ENCODE measurements around the gene CCDC178.

The CCDC178 gene

GRCh38 chr18:32974421-32975162, 465.9 kb downstream of the CCDC178 start:
- Histone ChIP-seq H4K12ac (ENCODE audit: low read depth, low read length) (no peak overlapping the region), H3K4me2 (ENCODE audit: low read length) (no peak overlapping the region), H2AFZ (ENCODE audit: insufficient read depth, low read length, poor library complexity) (no peak overlapping the region), H2AK5ac (ENCODE audit: low read length) (no peak overlapping the region), H3K27me3 (ENCODE audit: insufficient read depth, low read length) (no peaks in the 10 kb centered on the region), H4K91ac (ENCODE audit: low read depth, low read length) (no peak overlapping the region), H3K23ac (ENCODE audit: low read length) (no peak overlapping the region), H3K14ac (ENCODE audit: low read length) (no peak overlapping the region), H3K4ac (ENCODE audit: low read depth, low read length) (no peak overlapping the region), H2BK5ac (ENCODE audit: low read depth, low read length, poor library complexity) (no peak overlapping the region), H3K9me3 (ENCODE audit: insufficient read depth, low read depth, low read length) (no peaks in the 10 kb centered on the region), H3K18ac (ENCODE audit: low read length) (no peak overlapping the region), H3K79me1 (ENCODE audit: low read length) (no peaks in the 10 kb centered on the region), H3K36me3 (ENCODE audit: control insufficient read depth in 1 of 2, insufficient read depth in 2 of 2, low read length in 2 of 2) (no peaks in the 10 kb centered on the region), H2BK12ac (ENCODE audit: low read length) (no peak overlapping the region), H3K27ac (ENCODE audit: low read depth, low read length) (no peak overlapping the region), H3K9ac (ENCODE audit: low read length) (no peak overlapping the region), H3K4me1 (ENCODE audit: control insufficient read depth in 1 of 2, insufficient read depth in 2 of 2, low read length in 2 of 2) (no peaks in the 10 kb centered on the region), H2BK120ac (ENCODE audit: insufficient read depth, low read length, poor library complexity) (no peak overlapping the region), H4K8ac (ENCODE audit: low read depth, low read length) (no peak overlapping the region), H3K4me3 (ENCODE audit: low read depth, low read length) (no peak overlapping the region), H3K79me2 (ENCODE audit: control insufficient read depth, insufficient read depth, low read length, poor library complexity) (no peaks in the 10 kb centered on the region)
- DNase-seq: no peak
- WGBS (ENCODE audit: extremely low coverage, insufficient coverage, insufficient read length): no CpG with 5 or more reads among the region's 4 CpGs

- no peaks in the 10 kb centered on the region for H3K79me2 ChIP-seq (ENCODE audit: control insufficient read depth, insufficient read depth, low read length, poor library complexity)
- WGBS (ENCODE audit: extremely low coverage, insufficient coverage, insufficient read length): no CpG with 5 or more reads among the region's 2 CpGs
These were observed 472.3 kb downstream of the CCDC178 start for GRCh38 chr18:32968248-32968647.

GRCh38 chr18:32966141-32966540, 474.4 kb downstream of the CCDC178 start:
- no peak overlapping the region for H3K4me3 ChIP-seq (ENCODE audit: low read depth, low read length)

More at GRCh38 chr18:32968248-32968647, 472.3 kb downstream of the CCDC178 start:
- no peak overlapping the region for H2BK120ac ChIP-seq (ENCODE audit: insufficient read depth, low read length, poor library complexity)
- no peaks in the 10 kb centered on the region for H3K36me3 ChIP-seq (ENCODE audit: control insufficient read depth in 1 of 2, insufficient read depth in 2 of 2, low read length in 2 of 2)
- H3K4ac ChIP-seq (ENCODE audit: low read depth, low read length): no peak overlapping the region
- no peak overlapping the region for H2BK5ac ChIP-seq (ENCODE audit: low read depth, low read length, poor library complexity)
- no peak overlapping the region for H3K4me2 ChIP-seq (ENCODE audit: low read length)
- H3K23ac ChIP-seq (ENCODE audit: low read length): no peak overlapping the region
- no peak overlapping the region for H3K9ac ChIP-seq (ENCODE audit: low read length)
- no peaks in the 10 kb centered on the region for H3K4me1 ChIP-seq (ENCODE audit: control insufficient read depth in 1 of 2, insufficient read depth in 2 of 2, low read length in 2 of 2)
- H4K8ac ChIP-seq (ENCODE audit: low read depth, low read length): no peak overlapping the region
- no peak for DNase-seq
- no peak overlapping the region for H3K14ac ChIP-seq (ENCODE audit: low read length)
- H4K91ac ChIP-seq (ENCODE audit: low read depth, low read length): no peak overlapping the region
- H3K4me3 ChIP-seq (ENCODE audit: low read depth, low read length): no peak overlapping the region
- no peak overlapping the region for H2AFZ ChIP-seq (ENCODE audit: insufficient read depth, low read length, poor library complexity)
- H2AK5ac ChIP-seq (ENCODE audit: low read length): no peak overlapping the region
- H3K27me3 ChIP-seq (ENCODE audit: insufficient read depth, low read length): no peaks in the 10 kb centered on the region
- no peaks in the 10 kb centered on the region for H3K9me3 ChIP-seq (ENCODE audit: insufficient read depth, low read depth, low read length)
- H4K12ac ChIP-seq (ENCODE audit: low read depth, low read length): no peak overlapping the region
- H3K18ac ChIP-seq (ENCODE audit: low read length): no peak overlapping the region
- H3K27ac ChIP-seq (ENCODE audit: low read depth, low read length): no peak overlapping the region
- no peaks in the 10 kb centered on the region for H3K79me1 ChIP-seq (ENCODE audit: low read length)
- no peak overlapping the region for H2BK12ac ChIP-seq (ENCODE audit: low read length)

GRCh38 chr18:32961538-32961937, 479.0 kb downstream of the CCDC178 start:
- H2BK12ac ChIP-seq (ENCODE audit: low read length): no peak overlapping the region
- no peaks in the 10 kb centered on the region for H3K79me1 ChIP-seq (ENCODE audit: low read length)
- H3K14ac ChIP-seq (ENCODE audit: low read length): no peak overlapping the region
- no peak overlapping the region for H2AK5ac ChIP-seq (ENCODE audit: low read length)
- H3K4me3 ChIP-seq (ENCODE audit: low read depth, low read length): no peak overlapping the region
- H3K27me3 ChIP-seq (ENCODE audit: insufficient read depth, low read length): no peaks in the 10 kb centered on the region
- no peak overlapping the region for H2BK120ac ChIP-seq (ENCODE audit: insufficient read depth, low read length, poor library complexity)
- WGBS (ENCODE audit: extremely low coverage, insufficient coverage, insufficient read length): no CpG with 5 or more reads among the region's 5 CpGs
- H4K8ac ChIP-seq (ENCODE audit: low read depth, low read length): no peak overlapping the region
- H3K36me3 ChIP-seq (ENCODE audit: control insufficient read depth in 1 of 2, insufficient read depth in 2 of 2, low read length in 2 of 2): no peaks in the 10 kb centered on the region
- H3K9ac ChIP-seq (ENCODE audit: low read length): no peak overlapping the region
- H2AFZ ChIP-seq (ENCODE audit: insufficient read depth, low read length, poor library complexity): no peak overlapping the region
- H3K4me2 ChIP-seq (ENCODE audit: low read length): no peak overlapping the region
- H3K79me2 ChIP-seq (ENCODE audit: control insufficient read depth, insufficient read depth, low read length, poor library complexity): no peaks in the 10 kb centered on the region
- H4K91ac ChIP-seq (ENCODE audit: low read depth, low read length): no peak overlapping the region
- H3K23ac ChIP-seq (ENCODE audit: low read length): no peak overlapping the region
- H3K18ac ChIP-seq (ENCODE audit: low read length): no peak overlapping the region
- DNase-seq: no peak
- no peak overlapping the region for H3K27ac ChIP-seq (ENCODE audit: low read depth, low read length)
- H2BK5ac ChIP-seq (ENCODE audit: low read depth, low read length, poor library complexity): no peak overlapping the region
- no peak overlapping the region for H4K12ac ChIP-seq (ENCODE audit: low read depth, low read length)
- H3K4me1 ChIP-seq (ENCODE audit: control insufficient read depth in 1 of 2, insufficient read depth in 2 of 2, low read length in 2 of 2): no peaks in the 10 kb centered on the region
- no peaks in the 10 kb centered on the region for H3K9me3 ChIP-seq (ENCODE audit: insufficient read depth, low read depth, low read length)
- H3K4ac ChIP-seq (ENCODE audit: low read depth, low read length): no peak overlapping the region

More at GRCh38 chr18:32966141-32966540, 474.4 kb downstream of the CCDC178 start:
- Histone ChIP-seq H3K27ac (ENCODE audit: low read depth, low read length) (no peak overlapping the region), H3K36me3 (ENCODE audit: control insufficient read depth in 1 of 2, insufficient read depth in 2 of 2, low read length in 2 of 2) (no peaks in the 10 kb centered on the region), H3K4me2 (ENCODE audit: low read length) (no peak overlapping the region), H3K79me2 (ENCODE audit: control insufficient read depth, insufficient read depth, low read length, poor library complexity) (no peaks in the 10 kb centered on the region), H3K27me3 (ENCODE audit: insufficient read depth, low read length) (no peaks in the 10 kb centered on the region), H2BK120ac (ENCODE audit: insufficient read depth, low read length, poor library complexity) (no peak overlapping the region), H4K12ac (ENCODE audit: low read depth, low read length) (no peak overlapping the region), H3K4ac (ENCODE audit: low read depth, low read length) (no peak overlapping the region), H2AFZ (ENCODE audit: insufficient read depth, low read length, poor library complexity) (no peak overlapping the region), H3K14ac (ENCODE audit: low read length) (no peak overlapping the region), H2BK5ac (ENCODE audit: low read depth, low read length, poor library complexity) (no peak overlapping the region), H3K9ac (ENCODE audit: low read length) (no peak overlapping the region), H3K23ac (ENCODE audit: low read length) (no peak overlapping the region), H3K79me1 (ENCODE audit: low read length) (no peaks in the 10 kb centered on the region), H3K18ac (ENCODE audit: low read length) (no peak overlapping the region), H2BK12ac (ENCODE audit: low read length) (no peak overlapping the region), H3K4me1 (ENCODE audit: control insufficient read depth in 1 of 2, insufficient read depth in 2 of 2, low read length in 2 of 2) (no peaks in the 10 kb centered on the region), H4K91ac (ENCODE audit: low read depth, low read length) (no peak overlapping the region), H2AK5ac (ENCODE audit: low read length) (no peak overlapping the region), H4K8ac (ENCODE audit: low read depth, low read length) (no peak overlapping the region), H3K9me3 (ENCODE audit: insufficient read depth, low read depth, low read length) (no peaks in the 10 kb centered on the region)
- no peak for DNase-seq
